ENCODE results near the gene OR6S1.

Gene OR6S1

GRCh38 chr14:20684662-20685456, 43.4 kb upstream of the OR6S1 start:
- no peak for TF ChIP-seq CTCF (IDR thresholded peaks at IDR 0.05; ENCODE audit: insufficient read depth, low read depth, low read length, missing control alignments)
- H3K4me3 ChIP-seq (ENCODE audit: low read depth, low read length) = peak overlapping the region; percentile 78
- no peak for DNase-seq (ENCODE audit: low read depth)

GRCh38 chr14:20683891-20684661, 42.6 kb upstream of the OR6S1 start, which contains the start of gene RNASE4:
Gene RNASE4, plus strand, starts transcription at chr14:20684560. Its CDS starts 14,812 bp downstream, at chr14:20699372.
- DNase-seq (ENCODE audit: low read depth) = peak; percentile 92
- peak within 1 kb of the TSS; percentile 78 for H3K4me3 ChIP-seq (ENCODE audit: low read depth, low read length)
- TF ChIP-seq CTCF (IDR thresholded peaks at IDR 0.05; ENCODE audit: insufficient read depth, low read depth, low read length, missing control alignments) = no peak

- H3K4me3 ChIP-seq (ENCODE audit: low read depth, low read length) = peak overlapping the region; percentile 78
- TF ChIP-seq CTCF (IDR thresholded peaks at IDR 0.05; ENCODE audit: insufficient read depth, low read depth, low read length, missing control alignments) = no peak
- DNase-seq (ENCODE audit: low read depth) = peak; percentile 95
Observed at GRCh38 chr14:20683125-20683890, 41.8 kb upstream of the OR6S1 start.

- peak overlapping the region; percentile 78 for H3K4me3 ChIP-seq (ENCODE audit: low read depth, low read length)
Observed at GRCh38 chr14:20682435-20683124, 41.1 kb upstream of the OR6S1 start.

GRCh38 chr14:20682127-20682434, 40.6 kb upstream of the OR6S1 start:
- no peak for DNase-seq (ENCODE audit: low read depth)
- H3K4me3 ChIP-seq (ENCODE audit: low read depth, low read length) = peak overlapping the region; percentile 78
- TF ChIP-seq CTCF (IDR thresholded peaks at IDR 0.05; ENCODE audit: insufficient read depth, low read depth, low read length, missing control alignments) = no peak

More at GRCh38 chr14:20682435-20683124, 41.1 kb upstream of the OR6S1 start:
- peak; percentile 96 for DNase-seq (ENCODE audit: low read depth)
- no peak for TF ChIP-seq CTCF (IDR thresholded peaks at IDR 0.05; ENCODE audit: insufficient read depth, low read depth, low read length, missing control alignments)

Measured in GM12865 (cell line).